Inflammatory macrophage treated with lipopolysaccharide for 4 hours (primary cell): ENCODE measurements around the gene ZNF891.

Experiments
- DNase-seq: peaks from one replicate; pipeline ENCODE4 v3.0.0-alpha.2; 2020

The ZNF891 gene

DNA sequence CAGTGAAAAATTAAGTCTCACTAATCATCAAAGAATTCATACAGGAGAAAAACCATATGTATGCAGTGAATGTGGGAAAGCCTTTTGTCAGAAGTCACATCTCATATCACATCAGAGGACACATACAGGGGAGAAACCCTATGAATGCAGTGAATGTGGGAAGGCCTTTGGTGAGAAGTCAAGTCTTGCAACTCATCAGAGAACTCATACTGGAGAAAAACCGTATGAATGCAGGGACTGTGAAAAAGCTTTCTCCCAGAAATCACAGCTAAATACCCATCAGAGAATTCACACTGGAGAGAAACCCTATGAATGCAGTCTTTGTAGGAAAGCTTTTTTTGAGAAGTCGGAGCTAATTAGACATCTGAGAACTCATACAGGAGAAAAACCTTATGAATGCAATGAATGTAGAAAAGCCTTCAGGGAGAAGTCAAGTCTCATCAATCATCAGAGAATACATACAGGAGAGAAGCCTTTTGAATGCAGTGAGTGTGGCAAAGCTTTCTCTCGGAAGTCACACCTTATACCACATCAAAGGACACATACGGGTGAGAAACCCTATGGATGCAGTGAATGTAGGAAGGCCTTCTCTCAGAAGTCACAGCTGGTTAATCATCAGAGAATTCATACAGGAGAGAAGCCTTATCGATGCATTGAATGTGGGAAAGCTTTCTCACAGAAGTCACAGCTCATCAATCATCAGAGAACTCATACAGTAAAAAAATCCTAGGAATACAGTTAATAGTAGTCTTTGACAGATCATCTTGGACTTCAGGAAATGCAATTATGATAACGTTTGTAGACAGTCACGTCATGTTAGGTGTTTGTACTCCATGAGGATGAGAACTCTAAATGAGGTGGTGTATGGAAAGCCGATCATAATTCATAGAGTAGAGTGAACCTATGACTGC is 71.6 kb downstream of the ZNF891 start:
- DNase-seq, result no peak

DNA sequence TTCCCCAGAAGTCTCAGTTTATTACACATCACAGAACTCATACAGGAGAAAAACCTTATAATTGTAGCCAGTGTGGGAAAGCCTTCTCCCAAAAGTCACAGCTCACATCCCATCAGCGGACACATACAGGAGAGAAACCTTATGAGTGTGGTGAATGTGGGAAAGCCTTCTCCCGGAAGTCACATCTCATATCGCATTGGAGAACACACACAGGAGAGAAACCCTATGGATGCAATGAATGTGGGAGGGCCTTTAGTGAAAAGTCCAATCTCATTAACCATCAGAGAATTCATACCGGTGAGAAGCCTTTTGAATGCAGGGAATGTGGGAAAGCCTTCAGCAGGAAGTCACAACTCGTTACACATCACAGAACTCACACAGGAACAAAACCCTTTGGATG is 72.6 kb downstream of the ZNF891 start:
- no peak for DNase-seq
